Colon (tissue), 2 donors: ENCODE measurements around the gene REXO4.
A peak's percentile ranks its signal among the peaks of the same experiment; 100 is the strongest.
"Not testable (repeated sequence)": the region's sequence is repeated elsewhere in the genome, so short reads cannot be mapped to it uniquely, and the experiment has no call there.

Source experiments
- FAIRE-seq: peaks from 2 replicates; lab custom pipeline; 2012; peaks lifted over from hg19 to GRCh38; lab: Jason Lieb, UNC
- donor health status: control.
- donor health status: control.

Gene REXO4

DNA sequence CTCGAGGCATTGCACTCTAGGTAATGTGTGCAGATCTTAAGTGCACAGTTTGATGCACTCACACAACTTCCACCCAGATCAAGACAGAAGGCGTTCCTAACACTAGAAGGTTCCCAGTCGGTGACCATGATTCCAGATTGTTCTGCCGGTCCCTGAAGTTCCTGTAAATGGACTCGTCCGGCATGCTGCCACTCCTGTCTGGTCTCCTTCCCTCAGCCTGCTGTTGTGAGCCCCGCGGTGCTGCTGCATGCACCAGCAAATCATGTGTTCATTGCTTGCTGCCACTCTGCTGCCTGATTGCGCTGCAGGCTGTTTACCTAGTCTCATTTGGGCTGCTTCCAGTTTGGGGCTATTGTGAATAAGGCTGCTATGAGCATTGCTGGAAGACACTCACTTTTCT, 30.1 kb downstream of the REXO4 start:
- FAIRE-seq: no peak

DNA sequence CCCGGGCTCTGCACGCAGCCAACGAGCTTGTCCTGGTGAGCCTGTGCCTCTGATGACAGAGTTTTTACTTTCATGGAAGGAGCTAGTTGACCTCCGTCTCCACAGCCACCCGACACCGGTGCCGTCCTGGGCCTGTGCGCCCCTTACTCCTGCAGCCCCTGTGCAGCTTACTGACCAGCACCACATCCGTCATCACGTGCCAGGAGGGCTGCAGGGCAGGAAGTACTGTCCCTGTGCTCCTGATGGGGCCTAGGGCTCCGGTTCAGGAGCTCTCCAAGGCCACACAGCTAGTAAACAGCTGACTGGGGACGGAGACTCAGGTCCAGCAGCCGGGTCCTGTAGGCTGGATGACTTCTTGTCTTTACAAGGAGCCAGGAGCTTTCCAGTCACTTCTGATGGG, 31.5 kb downstream of the REXO4 start:
- FAIRE-seq: no peak

DNA sequence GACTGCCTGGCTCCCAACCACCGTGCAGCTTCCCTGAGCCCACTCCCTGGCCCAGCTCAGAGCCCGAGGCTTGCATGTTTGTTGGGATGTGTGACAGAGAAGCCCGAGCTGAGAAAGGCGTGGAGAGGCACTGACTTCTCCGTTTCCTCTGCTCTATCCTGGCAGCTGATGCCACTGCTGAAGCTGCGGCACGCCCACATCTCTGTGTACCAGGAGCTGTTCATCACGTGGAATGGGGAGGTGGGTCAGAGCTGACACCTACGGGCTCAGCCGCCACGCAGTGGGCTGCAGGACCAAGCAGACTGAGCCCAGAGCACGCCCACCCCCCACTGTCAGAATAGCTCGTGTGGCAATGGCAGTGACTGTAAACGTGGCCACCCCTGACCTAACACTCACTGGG, 32.4 kb downstream of the REXO4 start:
- FAIRE-seq: no peak

DNA sequence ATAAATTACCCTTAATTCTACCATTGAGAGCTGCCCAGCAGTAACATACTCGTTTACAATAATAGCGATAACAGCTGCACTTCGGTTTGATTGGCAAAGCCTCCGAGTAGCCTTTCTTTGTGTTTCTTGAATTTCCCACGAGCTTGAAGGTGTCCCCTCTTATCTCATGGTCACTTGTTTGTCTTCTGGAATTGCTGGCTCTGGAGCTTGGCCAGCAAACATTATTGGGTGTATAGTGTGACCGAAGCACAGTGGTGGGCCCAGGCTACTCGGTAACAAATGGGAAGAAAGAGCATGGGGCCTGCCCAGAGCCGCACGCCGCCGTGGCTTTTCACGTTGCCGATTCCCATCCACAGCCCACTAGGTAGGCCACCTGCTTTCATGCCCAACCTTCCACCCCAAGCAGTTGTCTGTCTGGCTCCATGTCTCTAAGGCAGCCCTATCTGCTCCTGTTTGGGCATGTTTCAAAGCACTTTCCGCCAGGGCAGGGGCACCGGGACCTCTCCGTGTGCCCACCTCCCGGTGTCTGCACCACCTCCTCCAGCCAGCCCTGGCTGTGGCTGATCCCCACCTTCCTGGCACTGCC, 33.0 kb downstream of the REXO4 start:
- FAIRE-seq: no peak

DNA sequence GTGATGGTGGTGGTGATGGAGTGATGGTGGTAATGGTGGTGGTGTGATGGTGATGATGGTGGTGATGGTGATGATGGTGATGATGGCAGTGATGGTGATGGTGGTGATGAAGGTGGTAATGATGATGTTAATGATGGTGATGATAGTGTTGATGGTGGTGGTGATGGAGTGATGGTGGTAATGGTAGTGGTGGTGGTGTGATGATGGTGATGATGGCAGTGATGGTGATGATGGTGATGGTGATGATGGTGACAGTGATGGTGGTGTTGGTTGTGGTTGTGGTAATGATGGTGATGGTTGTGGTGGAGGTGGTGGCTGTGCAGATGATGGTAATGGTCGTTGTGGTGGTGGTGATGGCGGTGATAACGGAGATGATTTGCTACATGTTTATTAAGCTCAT, 34.4 kb downstream of the REXO4 start:
- no peak for FAIRE-seq

DNA sequence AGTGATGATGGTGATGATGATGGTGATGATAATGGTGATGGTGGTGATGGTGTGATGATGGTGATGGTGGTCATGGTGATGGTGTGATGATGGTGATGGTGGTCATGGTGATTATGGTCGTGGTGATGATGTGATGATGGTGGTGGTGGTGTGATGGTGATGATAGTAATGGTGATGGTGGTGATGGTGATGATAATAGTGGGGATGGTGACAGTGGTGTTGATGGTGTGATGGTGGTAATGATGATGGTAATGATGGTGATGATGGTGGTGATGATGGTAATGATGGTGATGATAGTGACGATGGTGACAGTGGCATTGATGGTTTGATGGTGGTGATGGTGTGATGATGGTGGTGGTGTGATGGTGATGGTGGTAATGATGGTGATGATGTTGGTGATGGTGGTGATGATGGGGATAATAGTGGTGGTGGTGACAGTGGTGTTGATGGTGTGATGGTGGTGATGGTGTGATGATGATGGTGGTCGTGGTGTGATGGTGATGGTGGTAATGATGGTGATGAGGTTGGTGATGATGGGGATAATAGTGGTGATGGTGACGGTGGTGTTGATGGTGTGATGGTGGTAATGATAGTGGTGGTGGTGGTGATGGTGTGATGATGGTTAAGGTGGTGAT, 35.2 kb downstream of the REXO4 start:
- no peak for FAIRE-seq

DNA sequence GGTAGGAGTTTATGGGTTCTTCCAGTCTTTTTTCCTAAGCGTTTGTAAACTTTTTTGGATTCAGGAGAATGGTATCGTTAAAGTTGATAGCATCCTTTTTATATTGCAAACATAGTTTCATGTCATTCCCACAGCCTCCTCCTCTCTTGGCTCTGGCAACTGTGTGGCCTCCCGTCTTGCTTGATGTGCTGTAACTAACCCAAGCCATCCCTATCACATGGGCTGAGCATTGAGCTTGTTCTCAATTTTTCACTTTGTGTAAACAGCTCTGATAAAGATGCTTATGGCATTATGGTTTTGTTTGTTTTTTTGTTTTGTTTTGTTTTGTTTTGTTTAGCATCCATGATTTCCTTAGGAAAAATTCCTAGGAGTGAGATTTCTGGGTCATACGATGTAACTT, 37.1 kb downstream of the REXO4 start:
- FAIRE-seq: no peak

DNA sequence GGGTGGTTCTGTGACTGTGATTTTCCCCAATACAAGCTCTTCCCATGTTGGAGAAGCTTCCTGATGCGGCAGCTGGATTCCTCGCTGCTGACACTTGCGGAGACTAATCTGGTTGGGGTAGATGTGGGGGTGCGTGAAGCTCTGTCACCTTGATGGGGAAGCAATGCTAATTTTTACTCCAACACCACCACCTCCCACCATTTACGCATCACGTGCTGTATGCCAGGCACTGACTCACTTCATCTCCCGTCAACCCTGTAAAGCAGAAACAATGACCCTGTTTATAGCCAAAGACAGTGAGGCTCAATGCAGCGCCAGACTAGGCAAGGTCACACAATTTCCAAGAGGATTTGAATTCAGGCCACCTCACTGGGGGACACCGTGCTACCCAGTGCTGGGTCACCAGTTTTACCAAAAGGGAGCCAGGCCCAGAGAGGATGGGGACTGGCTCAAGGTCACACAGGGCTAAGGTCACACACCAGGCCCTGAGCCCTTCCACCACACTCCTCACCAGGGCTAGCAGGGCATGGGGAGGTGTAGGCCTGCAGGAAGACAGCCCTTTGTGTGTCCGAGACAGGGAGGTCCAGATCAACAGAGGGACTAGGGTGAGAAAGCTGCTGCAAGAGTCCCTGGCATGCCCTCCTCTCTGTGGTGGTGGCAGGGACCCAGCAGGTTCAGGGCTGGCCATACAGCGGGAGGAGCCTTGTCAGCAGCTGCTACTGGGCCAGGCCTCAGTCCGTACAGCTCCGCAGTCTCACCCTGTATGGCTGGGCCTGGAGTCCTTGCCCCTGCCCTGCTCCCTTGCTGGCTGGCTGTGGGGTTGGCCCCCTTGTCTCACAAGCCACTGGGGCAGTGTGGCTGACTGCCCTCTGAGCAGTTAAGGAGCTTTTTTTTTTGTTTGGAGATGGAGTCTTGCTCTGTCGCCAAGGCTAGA, 38.4 kb downstream of the REXO4 start:
- FAIRE-seq: no peak

DNA sequence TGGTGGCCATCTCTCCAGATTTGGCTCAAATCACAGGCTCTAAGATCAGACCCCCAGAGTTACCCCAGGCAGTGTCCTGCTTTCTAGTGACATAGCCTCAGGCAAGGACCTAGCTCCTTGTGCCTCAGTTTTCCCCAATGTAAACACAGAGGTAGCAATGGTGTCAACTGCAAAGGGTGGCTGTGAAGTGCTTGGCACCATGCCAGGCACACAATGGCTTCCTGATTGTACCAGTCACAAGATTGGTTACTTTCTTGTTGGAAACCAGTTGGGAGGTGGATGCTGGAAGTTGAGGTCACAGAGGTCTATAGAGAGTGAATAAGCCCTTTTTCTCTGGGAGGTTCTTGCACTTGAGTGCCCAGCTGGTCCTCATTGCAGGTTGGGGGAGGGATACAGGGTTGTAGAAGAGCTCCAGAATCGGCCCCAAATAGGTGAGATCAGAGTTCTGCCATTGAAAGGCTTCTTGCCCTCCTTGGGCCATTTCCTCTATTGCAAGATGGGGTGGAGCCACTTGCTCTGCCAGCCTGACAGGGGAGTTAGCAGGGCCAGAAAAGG, 39.3 kb downstream of the REXO4 start:
- FAIRE-seq: no peak

DNA sequence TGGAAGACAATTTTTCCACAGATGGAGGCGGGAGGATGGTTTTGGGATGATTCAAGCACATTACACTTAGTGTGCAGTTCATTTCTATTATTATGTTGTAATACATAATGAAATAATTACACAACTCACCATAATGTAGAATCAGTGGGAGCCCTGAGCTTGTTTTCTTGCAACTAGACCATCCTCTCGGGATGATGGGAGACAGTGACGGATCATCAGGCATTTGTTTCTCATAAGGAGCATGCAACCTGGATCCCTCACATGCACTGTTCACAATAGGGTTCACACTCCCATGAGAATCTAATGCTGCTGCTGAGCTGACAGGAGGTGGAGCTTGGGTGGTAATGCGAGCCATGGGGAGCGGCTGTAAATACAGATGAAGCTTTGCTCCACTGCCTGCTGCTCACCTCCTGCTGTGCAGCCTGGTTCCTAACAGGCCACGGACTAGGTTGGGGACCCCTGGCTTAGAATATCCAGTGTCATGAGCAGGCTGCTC, 40.0 kb downstream of the REXO4 start:
- FAIRE-seq: no peak

DNA sequence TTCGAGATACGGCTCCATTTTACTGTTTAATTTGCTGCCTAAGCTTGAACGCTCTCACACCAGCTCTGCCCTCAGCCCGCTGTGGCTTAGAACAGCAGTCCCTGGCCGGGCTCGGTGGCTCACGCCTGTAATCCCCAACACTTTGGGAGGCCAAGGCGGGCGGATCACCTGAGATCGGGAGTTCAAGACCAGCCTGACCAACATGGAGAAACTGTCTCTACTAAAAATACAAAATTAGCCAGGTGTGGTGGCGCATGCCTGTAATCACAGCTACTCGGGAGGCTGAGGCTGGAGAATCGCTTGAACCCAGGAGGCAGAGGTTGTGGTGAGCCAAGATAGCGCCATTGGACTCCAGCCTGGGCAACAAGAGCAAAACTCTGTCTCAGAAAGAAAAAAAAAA, 40.5 kb downstream of the REXO4 start:
- not testable (repeated sequence) for FAIRE-seq

DNA sequence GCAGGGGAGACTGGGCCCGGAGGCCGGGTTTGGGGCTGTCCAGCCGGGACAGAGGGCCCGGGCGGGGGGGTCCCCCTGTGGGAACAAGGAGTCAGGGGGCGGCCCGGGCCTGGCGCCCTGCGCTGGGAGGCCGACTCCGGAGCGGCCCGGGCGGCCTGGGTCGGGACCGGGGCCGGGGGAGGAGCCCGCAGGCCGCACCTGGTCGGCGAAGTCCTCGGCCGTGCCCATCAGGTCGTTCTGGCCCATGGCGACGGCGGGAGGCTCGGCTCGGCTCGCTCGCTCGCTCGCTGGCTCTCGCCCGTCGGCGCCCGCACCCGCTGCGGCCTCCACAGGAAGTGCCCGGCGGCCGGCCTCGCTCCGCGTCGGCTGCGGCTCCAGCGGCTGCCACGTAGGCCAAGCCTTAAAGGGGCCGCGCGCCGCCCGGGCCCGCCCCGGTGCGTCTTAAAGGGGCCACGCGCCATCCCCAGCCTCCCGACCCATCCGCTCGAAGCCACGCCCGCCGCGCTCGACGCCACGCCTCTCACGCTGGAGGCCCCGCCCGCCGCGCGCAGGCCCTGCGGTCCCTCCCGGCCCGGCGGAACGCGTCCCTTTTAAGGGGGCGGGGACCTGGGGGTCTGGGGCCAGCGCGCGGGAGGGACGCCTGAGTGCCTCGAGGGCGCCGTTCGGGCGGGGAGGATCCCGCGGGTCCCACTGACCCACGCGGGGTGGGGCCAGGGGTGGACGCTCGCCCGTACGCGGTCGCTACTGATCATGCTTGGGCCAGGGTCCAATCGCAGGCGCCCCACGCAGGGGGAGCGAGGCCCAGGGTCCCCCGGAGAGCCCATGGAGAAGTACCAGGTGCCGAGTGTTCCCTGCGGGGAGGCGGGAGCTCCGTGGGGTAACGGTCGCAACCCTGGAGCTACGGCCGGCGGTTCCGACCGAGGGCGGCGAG, 41.8 kb downstream of the REXO4 start, which contains the start of the genes STKLD1 and SURF4:
STKLD1 (plus strand) TSS at position 643 of the 931 bp plus-strand sequence; CDS start at position 751, 108 bp downstream.
SURF4 (minus strand) TSS at position 337 of the 931 bp plus-strand sequence; CDS start at position 246, 91 bp downstream.
- FAIRE-seq: no peak

DNA sequence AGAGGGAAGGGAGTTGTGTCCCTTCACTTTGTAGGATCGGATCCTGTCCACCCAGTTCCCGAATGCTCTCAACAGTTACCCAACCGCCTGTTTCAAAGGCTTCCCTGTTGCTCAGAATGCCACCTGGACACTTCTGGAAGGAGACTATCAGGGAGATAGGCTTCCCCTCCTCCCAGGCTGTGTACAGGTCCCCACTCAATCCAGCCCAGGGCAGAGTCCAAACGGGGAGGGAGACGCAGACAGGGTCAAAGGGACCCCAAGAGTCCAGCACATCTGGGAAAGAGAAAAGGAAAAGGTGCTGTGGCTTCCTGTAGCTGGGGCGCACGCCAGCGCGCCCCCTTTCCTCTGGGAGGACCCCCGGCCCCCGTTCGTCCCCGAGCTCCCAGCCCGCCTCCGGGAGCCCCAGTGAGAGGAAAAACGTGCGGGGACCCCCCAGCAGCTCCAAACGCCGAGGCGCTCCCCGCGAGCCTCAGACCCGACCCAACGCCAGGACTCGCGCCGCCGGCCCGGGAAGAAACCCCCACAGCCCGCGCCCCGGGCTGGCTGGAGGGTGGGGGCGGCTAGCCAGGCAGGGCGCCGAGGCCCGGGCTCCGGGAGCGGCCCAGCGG, 42.6 kb downstream of the REXO4 start:
- FAIRE-seq: no peak

DNA sequence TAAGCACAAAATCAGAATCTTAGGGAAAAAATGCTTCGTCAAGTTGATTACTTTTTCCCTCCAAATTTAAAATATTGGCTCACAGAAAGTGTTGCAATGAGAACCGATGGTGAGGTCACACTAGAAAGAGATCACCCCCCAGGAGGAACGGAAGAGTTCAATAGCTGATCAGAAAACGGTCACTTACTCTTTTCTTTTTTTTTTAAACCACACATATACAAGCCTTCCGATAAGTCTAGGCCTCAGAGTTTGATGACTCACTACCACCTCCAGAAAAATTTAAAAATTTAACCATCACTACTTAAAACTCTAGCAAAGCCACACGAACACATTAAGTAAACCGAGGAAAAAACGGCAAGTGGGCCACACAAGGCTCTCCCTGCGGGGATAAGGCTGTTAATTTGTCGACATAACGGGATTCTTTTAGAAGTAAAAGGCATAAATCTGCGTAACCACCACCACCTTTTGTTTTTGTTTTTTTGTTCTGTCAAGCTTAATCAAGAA, 43.1 kb downstream of the REXO4 start:
- no peak for FAIRE-seq

DNA sequence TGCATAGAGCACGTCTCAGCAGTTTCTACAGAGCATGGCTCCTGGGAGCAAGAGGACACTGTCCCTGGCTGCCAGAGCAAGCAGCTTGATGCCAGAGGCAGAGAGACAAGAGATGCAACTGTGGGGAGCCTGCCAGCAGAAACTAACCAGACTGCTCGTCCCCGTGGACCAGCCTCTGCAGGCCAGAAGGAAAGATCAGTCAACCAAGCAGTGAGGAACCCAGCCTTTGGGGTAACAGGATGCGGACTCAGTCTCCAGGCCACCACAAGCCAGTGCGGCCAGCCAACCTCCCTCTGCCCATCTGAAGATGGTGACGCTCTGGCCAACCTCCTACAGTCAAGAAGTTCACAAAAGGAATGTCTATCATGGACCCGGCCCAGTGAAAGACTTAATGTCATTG, 45.7 kb downstream of the REXO4 start:
- FAIRE-seq: no peak

DNA sequence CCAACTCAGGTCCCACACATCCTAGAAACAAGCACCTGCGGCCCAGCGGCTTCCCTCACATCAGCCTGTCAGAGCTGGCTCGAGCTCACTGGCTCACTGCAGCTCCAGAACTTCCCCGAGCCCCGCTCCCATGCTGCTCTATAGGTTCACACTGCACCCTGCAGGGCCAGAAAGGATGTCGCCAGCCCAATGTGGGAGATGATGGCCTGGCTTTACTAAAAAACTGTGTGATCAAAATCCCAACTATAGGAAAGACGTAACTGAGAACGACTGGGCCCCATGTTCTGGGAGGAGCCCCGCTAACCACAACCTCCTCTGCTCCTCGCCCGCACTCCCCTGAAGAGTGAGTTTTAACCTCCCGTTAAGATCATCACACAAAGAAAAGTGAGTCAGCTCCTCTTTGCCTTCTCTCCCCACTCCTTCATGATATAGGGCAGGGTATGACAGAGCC, 46.5 kb downstream of the REXO4 start:
- no peak for FAIRE-seq

DNA sequence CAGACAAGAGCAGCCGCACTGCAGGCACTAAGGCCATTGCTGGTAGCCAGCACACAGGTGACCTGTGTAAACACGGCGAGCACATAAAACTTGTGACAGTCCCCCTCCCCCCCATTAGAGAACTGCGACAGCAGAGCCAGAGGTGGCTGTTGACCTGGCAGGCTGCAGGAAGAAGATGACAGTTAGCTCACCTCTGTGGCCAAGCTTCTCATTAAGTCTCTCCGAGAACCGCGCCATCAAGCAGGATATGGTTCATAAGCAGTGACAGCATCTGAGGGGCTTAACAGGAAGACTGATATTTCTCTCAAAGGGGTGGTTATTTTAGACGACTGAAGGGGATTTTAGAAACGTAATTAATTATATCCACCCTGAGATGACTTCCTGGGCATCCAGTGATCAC, 47.1 kb downstream of the REXO4 start:
- no peak for FAIRE-seq

DNA sequence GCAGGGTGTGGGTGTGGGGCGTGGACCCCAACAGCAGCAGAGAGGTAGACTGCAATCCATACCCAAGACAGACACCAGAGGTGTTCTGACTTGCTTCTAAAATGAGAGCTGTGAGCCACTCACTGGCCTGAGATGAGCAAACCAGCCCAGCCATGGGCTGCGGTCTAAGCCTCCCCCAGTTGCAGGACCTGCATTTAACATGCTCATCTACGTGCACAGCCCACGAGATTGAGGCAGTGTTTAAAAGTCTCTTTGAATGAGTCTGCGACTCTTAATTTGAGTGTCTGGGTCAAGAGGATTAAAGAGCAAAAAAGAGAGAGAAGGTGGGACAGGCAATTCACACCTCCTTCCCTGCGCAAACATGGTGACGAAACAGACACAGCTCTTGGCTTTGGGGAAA, 47.9 kb downstream of the REXO4 start:
- no peak for FAIRE-seq

DNA sequence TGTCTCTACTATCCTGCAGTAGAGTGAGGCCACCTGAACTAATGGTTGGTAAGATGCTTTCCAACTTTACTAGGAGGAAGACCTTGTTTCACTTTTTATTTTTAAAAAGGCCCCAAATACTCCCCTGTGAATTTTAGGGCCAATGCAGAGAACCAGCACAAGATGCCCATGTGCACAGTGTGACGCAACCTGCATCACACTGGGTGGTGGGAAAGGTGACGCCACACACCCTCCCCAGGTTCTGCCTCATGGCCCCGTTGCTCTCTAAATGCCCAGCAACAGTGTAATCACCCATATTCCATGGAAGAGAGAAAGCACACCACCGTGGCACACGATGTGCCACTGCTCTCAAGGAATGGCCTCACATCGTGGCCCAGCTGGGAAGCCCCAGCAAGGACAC, 48.4 kb downstream of the REXO4 start:
- no peak for FAIRE-seq

DNA sequence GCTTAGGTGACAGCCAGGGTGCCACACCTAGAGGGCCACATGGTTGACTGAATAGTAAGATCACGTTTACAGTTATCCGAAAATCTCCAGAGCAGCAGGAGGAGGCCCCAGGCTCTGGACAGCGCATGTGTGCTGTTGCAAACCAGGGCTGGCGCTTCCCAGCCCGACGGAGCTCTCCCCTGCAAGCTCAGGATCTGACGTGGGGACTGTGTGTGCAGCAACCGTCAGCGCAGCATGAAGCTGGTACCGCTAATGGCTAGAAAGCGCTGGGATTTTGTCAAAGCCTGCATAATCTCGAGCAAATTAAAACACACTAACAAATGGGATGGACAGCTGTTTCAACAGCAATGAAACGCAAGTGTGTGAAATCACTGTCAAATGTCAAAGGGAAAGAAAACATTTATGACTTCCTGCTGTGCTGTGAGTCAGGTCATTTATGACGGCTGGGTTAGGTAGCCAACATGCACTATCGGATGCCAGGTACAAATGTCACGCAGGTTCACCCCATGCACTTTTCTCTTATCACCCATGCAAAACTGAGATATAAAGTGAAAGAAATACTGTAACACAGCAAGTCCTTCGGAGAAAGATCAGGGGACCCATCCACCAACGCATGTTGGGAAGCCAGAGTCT, 49.4 kb downstream of the REXO4 start:
- peak; percentile 83 for FAIRE-seq
